HG03439 (cell line): Measurements from ENCODE around the gene PPP1R13B.

Experiments used
- ATAC-seq: cut with Tn5 transposase; IDR thresholded peaks from one replicate; pipeline ENCODE4 v1.9.1; 2021; ENCODE audit warnings: mild to moderate bottlenecking, moderate library complexity; ENCODE audit not compliant: unreplicated experiment

The PPP1R13B gene

DNA sequence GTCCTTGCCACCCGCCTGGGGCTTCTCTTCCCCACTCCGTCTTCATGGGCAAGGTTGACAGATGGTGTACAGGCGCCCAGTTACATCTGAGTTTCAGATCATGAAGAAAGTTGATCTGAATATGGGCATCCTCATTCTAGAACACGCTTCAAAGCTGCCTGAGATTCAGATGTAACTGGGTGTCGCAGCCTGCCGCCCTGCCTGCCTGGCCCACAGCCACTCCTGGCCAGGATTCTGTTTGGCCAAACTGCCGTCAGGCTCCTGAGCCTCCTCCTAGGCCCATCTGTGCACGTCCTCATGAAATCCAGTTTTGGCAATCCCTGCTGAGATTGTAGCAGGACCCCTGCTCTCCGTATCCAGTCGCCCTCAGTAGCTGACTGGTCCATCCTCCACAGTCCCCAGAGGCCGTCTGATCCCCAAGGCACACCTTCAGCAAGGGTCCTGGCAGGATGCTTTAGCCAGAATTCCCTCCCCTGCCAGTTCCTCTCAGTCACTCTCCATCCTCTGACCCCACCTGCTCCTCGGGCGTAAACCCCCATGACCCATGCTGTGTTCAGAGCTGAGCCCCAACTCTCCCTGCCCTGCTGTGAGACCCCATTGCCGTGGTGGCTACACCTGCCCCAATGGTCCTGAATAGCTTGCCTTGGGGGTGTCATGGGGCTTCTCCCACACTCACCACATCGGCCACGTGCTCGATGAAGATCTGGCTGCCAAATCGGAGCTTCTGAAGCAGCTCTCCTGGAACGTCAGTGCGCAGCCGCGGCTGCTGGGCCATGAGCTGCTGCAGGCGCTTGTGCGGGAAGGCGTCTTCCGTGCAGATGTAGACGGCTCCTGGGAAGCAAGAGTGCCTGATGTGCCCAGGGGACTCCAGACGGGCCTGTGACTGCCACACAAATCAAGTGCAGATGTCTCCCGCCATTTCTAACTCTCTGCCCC is 144.6 kb downstream of the PPP1R13B start:
- ATAC-seq, result no peak

DNA sequence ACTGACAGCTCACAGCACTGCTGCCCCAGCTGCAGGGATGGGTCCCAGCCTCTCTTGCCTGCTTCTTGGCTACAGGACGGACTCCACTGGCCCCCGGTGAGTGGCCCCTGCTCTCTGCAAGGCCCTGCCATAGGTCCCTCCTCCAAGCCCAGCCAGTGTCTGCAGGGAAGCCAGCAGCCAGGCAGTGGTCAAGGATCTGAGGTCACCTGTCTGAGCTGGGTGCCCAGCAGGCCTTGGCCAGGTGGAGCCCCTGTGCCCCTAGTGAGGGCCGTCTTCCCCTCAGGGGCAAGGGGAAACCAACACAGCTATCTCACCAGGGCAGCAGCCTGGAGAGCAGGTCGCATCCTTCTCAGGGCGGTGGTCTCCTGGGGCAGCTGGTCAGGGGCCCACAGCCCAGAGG is 145.3 kb downstream of the PPP1R13B start:
- no peak for ATAC-seq

DNA sequence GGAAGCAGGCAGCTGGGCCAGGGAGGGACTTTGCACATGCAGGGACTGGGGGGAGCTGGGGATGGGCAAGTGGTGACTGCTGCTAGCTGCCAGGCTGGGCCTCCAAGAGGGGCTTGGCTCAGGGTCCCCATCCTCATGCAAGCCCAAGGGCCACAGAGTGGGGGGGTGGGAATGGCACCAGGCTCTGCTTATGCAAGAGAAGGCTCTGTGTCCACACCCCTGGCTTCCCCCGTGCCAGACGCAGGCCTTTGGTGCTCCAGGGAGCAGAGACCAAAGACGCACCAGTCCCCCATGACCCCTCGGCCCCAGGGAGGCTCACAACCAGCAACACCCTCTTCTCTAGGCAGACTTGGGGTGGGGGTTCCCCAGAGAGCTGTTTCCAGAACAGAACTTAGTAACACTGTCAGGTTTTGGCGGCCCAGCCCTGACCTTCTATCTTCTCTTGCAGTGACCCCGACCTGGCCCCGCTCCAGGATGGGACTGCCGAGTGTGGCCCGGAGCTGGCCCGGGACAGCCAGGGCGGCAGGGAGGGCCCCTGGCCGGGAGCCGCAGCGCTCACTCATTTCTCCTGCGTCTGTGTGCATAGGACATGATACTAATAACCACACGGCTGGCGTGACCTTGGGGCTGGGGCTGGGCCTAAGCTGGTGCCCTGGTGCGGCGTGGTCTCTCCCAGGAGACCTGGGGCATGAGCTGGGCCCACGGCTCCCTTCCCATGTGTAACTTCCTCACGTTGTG is 146.5 kb downstream of the PPP1R13B start:
- ATAC-seq, result no peak

DNA sequence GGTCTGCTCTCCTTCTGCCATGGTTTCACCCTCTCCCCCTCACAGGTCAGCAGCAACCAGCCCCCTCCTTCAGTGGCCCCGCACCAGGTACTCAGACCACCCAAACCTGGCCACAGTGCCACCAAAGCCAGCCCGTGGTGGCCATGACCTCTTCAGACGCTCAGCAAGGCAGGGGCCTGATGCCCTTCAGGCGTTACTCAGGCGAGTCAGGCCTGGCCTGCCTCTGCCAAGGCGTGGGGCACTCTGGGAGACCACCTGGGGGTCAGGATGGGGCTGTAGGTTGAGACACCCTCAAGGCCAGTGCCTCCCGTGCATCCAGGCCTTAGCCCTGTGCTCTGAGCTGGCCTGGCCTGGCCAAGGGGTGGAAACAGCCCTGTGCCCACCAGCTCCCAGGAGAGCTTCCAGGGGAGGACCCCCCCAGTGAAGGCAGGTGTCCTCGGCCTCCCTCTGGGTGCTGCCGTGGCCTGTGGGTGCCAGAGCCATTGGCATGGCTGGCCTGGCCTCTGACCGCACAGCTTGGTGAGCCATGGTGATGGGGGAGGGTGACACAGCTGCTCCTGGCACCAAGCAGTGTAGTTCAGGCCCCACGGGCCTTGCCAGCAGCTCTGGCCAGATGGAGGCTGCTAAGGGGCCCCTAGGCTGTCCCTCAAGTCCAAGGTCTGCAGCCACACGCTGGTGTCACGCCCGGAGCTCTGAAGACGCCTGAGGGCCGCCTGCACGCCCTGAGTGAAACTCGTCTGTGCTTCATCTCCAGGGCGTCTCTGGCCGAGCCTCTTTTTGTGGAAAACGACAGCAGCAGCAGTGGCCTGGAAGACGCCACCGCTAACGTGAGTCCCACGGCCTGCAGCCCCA is 147.2 kb downstream of the PPP1R13B start:
- no peak for ATAC-seq

DNA sequence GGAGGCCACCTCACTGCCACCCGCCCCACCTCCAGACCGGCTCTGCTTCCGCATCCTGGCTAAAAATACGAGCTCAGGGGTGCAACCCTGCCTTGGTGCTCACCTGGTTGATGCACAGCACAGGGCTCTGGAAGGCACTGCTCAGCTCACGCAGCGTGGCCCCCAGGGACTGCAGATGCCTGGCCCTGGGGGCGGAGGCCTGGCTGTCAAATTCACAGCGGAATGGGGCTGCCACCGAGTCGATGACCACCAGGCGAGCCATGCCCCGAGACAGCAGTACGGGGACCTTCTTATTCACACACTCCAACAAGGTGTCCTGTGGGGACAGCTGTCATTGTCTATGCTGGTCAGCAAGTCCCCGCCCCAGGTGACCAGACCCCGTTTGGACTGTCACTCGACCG is 148.1 kb downstream of the PPP1R13B start:
- no peak for ATAC-seq

DNA sequence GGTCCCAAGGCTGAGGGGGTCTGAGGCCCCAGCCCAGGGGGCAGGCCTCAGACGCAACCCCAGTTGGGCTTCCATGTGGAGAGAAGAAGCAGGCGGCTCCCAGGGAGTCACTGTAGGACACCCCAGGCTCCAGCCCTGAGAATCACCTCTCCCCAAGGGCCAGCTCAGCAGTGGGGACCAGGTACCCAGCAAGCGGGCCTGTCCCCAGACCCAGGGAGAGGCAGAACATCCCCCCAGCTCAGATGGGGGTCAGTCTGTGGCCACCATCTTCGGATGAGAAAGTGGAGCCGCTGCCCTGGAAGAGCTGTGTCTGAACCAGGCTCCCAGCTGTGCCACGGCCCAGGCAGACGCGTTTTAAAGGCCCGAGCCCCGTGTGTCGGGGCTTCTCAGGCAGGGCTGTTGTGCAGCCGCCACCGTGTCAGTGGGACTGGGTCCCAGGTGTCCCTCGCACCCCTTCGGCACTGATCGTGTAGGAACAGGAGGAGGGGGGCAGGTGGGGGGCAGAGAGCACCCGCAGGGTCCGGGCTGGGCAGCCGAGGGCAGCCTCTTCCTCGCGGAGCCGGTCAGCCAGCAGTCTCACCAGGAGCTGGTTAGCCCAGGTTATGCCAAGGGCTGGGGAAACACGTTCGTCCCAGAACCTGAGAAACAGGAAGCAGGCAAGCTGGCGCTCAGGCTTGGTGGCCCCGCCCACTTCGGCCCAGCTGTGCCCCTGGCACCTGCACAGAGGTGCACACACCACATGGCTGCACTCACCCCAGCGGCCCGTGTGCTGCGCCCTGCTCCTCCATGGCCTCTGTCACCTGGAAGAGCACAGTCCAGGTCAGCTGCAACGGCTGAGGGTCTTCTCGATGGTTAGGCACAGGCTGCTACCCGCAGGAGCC is 148.8 kb downstream of the PPP1R13B start:
- no peak for ATAC-seq

DNA sequence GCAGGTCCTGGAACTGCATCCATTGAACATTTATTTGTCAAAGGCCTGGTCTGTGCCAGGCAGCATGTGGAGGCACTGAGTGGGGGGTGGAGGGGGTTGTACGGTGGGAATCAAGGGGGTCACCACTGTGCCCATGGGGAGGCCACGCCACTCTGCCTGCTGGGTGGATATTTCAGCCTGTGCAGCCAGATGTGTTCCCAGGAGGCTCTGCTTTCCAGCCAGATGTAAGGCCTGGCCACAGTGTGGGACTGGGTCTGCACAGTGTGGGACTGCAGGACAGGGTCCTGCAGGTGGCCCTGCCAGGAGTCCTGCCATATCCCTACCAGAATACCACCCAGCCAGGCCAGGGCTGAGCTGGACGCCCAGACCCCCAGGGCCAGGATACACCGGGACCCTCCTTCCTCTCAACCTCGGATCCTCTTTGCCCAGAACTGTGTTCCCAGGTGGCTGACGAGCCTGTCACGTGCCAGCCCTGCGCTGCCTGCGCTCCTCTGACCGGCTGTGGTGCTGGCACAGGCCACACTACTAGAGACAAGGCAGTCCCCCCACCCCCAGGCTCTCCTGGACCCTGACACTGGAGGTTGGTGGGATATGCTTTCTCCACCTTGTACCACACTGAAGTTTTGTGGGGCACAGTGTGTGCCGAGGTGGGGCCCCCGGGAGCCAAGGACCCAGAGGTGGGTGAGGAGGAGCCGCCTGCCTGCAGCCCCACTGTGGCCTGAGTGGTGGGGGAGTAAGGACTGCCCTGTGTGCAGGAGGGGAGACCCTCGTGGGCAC is 149.6 kb downstream of the PPP1R13B start:
- ATAC-seq, result no peak

DNA sequence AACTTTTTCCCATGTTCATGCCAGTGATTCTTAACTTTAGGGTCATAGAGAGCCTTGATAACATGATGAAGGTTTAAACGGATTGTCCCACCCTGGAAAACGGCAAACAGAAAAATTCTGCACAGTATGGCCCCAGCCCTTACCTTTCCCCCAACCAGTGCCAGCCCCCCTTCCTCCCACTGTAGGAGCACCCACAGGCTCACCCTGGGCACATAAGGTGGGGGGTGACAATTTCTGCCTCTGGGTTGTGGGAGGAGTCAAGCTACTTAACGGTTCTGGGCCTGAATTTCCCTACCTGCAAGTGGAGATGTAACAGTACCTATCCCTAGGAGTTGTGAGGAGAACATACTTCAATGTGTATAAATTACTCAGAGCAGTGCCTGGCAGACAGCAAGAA is 150.2 kb downstream of the PPP1R13B start:
- ATAC-seq, result no peak

DNA sequence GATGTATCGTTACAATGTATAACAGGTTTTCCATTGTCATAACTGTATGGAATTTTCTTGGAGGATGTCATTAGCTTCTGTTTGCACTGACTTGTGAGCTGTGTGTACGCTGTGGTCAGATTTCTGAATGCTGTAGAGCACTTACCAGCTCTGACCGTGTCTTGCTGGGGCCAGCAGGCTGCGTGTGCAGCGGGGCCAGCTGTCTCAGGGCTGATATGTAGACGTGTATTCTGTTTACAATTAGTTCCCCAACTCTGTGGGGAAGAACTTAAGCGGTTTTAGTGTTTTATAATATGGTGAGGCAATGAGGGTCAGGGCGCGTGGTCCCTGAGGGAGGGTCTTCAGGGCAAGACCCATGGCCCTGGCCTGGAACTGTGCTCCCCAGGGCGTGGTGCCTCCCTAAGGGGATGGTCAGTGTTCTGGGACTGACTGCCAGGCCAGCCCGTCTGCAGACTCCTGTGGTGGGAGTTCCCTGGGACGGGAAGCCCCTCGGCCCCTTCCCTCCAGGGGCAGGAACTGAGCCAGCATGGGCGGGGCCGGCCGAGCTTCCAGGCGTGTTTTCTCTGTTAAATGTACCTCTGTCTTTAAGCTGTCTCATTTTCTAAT is 150.8 kb downstream of the PPP1R13B start:
- no peak for ATAC-seq

DNA sequence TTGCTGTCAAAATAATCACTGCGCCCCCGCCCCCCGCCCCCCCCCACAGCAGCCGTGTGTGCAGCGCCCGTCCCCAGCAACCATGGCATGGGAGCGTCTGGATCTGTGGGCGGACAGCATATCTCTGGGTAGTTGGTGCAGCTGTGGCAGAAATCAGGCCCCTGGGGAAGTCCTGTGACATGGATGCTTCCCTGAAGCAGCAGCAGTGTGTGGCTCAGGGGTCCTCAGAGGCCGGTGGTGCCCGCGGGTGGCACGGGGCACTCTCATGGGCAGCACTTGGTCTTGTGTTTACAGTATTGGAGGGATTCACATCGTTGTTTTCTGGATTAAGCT is 151.3 kb downstream of the PPP1R13B start:
- no peak for ATAC-seq

DNA sequence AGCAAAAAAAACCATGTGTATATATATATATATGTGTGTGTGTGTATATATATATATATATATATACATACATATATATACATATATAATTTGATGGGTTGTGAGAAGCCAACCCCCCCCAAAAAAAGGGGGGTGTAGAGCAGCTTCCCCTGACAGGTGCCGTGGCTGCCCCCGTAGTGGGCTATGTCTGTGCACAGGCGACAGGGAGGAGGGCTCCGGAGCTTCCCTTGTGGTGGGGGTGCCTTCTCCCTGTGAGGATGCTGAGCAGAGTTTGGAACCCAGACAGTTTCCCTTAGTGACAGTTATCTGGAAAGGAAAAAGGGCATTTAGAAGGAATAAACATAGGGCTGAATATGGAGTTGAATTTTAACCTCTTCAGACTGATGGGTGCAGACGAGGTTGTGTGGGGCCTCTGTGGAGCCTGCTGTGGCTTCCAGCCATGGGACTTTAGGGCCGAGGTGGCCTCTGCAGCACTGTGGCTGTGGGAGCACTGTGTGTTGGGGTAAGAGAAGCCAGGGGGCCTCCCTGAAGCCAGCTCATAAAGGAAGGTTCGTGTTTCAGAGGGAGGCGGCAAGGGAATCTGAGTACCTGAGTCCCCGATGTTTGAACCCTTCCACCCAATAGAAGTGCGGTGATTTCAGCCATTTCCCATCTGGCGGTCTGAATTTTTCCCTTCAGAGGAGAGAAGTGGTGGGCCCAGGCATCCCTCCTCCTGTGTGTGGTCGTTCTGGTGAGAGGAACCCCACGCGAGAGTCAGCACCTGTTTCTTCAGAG is 151.9 kb downstream of the PPP1R13B start:
- ATAC-seq, result no peak

DNA sequence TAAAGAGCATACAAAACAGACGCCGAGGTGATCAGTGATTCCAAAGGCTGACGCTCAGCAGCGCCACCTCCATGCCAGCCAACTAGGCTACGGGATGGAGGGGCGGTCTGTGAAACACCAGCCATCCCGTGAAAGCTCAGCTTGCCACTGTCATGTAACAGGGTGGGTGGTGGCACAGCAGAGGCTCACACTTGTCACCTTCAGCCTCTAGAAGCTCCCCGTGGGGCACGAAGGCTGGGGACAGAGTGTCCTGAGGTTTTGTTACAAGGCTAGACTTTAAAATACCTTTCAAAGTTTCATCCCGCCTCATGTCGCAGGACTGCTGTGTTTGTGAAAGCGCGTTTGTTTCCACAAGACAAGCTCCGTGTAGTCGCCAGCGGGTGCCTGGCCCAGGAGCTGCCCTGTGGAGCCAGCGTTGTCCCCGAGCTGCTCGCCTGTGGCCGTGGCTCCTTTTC is 152.8 kb downstream of the PPP1R13B start:
- no peak for ATAC-seq

DNA sequence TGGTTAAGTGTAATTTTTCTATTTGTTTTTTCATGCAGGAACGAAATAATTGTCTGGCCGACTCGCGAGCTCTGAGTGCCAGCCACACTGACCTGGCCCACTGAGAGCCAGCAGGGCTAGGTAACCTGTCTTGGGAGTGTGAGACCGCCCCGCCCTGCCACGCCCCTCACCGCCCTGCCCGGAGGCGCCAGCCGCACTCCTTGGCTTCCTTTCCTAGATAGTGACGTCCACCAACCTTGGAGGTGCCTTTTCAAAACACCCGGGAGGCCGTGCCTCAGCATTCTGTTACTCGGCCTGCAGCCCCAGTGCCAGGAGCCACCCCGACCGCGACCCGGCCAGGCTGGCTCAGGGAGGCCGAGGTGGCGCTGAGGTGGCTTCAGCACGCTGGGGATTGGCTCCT is 153.9 kb downstream of the PPP1R13B start:
- no peak for ATAC-seq

DNA sequence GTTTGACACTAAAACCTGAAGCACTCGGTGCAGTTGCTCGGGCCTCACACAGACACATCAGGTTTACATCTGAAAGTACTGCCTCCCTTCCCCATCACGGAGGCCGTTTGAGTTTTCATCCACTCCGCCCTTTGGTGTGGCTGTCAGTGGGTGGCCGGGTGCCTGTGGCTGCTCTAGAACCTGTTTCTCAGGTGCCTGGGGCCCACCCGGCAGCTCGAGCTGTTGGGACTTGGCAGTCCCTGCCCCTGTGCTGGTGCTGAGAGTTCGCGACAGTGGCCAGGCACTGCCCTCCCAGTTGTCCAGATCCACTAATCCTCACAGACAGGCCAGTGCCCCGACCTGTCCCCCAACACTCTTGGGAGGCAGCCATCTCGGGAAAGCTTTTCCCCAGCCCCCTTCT is 154.5 kb downstream of the PPP1R13B start:
- no peak for ATAC-seq

DNA sequence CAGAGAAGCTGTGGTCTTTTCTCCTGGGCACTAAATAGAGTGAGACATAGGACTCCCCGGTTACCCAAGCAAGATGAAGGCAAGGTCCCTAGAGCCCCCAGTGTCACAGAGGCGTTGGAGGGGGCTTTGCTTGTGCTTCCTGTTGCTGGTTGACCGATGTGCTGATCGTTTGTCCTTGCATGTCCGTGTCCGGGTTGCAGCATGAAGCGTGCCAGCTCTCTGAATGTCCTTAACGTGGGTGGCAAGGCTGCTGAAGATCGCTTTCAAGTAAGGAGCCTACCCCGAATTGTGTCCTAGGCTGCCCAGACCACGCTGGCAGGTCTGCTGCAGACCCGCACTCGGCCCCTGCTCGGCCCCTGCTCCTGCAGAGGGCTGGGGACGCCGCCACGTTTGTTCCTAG is 155.2 kb downstream of the PPP1R13B start:
- ATAC-seq, result peak; percentile 12

DNA sequence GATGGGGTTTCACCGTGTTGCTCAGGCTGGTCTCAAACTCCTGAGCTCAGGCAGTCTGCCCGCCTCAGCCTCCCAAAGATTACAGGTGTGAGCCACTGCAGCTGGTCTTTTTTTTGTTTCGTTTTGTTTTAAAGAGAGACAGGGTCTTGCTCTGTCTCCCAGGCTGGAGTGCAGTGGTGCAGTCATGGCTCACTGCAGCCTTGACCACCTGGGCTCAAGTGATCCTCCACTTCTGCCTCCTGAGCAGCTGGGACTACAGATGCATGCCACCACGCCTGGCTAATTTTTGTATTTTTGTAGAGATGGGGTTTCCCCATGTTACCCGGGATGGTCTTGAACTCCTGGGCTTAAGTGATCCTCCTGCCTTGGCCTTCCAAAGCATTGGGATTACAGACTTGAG is 155.7 kb downstream of the PPP1R13B start:
- ATAC-seq, result peak; percentile 48

DNA sequence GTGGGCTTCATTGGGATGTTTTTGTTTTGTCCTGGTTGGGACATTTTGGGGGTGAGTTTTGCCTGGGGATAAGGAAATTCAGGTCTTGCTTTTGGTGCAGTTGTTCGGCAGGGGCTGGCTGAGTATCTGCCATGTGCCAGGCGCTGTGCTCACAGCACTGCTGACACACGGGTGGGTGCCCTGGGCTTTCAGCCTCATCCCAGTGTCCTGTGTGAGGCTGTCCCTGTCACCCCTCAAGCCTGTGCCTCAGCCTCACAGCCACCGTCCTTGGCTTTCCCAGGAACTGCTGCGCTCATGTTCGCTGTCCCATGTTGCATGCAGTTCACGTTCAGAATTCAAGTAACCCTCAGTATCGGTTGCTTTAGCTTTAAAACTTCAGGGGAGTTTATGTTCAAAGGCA is 157.0 kb downstream of the PPP1R13B start:
- ATAC-seq, result no peak
